ENCODE measurements around the gene GNG10.

DNA sequence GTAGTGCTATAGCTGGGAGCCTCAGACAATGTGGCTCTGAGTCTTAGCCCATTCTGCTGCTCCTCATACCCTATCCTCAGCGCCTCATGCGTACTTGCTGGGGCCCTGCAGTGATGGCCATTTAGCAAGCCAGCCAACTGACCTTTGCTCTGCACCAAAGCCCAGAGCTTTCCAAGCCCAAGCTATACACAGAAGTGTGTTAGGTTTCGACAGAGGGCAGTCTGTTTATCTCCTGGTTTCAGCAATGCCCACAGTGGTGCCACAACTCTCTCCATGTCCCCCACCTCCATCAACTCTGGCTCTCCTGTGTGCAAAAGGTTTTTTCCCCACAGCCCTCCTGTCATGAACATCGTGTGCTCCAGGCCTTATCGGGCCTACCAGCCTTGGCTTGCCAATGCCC is 16.9 kb downstream of the GNG10 start:
- TF ChIP-seq CTCF (IDR thresholded peaks at IDR 0.05) (no peak), POLR2A (IDR thresholded peaks at IDR 0.05) (no peak)

Data from body of pancreas (tissue), 4 donors.